Heart left ventricle (tissue), 13 donors: ENCODE results near the gene CRACR2A.

Experiments used
- POLR2A ChIP-seq, 2 donors: fragments of 450-650 bp; IDR thresholded peaks; one replicate each; pipeline ENCODE4 v1.6.1; 2017; ENCODE audit warnings: antibody characterized with exemption in 2 of 2, mild to moderate bottlenecking in 2 of 2, moderate library complexity in 2 of 2
- TF ChIP-seq, protein P1 (sequence below), 12 donors: fragments of 200-600 bp; sonication (generic) in 4 of 12; IDR thresholded peaks; one replicate each; pipeline versions ENCODE4 v1.5.0 to v1.8.0; 2018 to 2022; ENCODE audit warnings: antibody characterized with exemption in 12 of 12, mild to moderate bottlenecking in 5 of 12
- donor health status: ischemic (EF 13 %, LVEDD 7.1; RV severe dilation, severe dysfunction).
- donor health status: DM: no; HTN: yes; CAD: no.
- donor health status: DM: no; HTN: no; CAD: no.
- donor health status: ischemic (EF 25% LVEDD 6.9; RV normal size, moderate dysfunction).
- donor health status: ischemic (EF 25% LVEDD 5.7; RV mildly dilated, moderate dysfunction).
- donor health status: ischemic (EF 35%, LVEDD 5.7; RV mildly dilated, moderate dysfunction).
- donor health status: nonischemic (EF 11% LVEDD 7.7; RV severe dilation, severe dysfunction).
- donor health status: DM: yes; HTN: yes; CAD: no.
- donor health status: PGD.
- donor health status: ischemic (EF 29% LVEDD 5.4; RV normal size, mild dysfunction).
- donor health status: nonischemic (EF 23%, LVEDD 6.1; RV moderate dilation, normal function).

DNA sequence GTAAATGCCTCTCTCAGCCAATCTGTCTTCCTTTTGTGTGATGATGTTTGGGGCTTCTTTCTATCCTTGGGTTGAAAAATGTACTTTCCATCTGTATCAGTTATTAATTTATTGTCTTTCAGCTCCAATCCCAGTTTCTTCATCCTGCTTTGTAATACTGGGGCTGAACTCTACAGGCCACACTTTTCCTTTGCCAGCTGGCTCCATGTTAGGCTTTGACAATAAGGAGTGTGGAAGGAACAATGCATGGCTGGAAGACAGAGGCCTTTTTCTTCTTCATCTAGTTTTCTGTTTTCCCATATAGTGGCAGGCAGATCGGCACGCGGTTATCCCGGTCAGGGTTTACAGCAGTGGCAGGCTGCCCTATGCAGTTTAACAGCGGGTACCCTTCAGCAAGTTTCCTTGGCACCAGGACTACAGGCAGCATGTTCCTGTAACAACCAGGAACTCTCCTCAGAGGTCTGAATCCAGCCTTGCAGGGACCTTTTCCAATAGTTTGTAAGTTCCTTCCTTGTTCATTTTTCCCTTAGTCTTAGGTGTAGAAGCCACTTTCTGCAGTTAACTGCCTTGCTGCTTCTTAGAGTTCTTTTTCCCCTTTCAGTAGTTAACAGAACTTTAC lies 38.5 kb upstream of the CRACR2A start:
- TF ChIP-seq, protein P1, sequence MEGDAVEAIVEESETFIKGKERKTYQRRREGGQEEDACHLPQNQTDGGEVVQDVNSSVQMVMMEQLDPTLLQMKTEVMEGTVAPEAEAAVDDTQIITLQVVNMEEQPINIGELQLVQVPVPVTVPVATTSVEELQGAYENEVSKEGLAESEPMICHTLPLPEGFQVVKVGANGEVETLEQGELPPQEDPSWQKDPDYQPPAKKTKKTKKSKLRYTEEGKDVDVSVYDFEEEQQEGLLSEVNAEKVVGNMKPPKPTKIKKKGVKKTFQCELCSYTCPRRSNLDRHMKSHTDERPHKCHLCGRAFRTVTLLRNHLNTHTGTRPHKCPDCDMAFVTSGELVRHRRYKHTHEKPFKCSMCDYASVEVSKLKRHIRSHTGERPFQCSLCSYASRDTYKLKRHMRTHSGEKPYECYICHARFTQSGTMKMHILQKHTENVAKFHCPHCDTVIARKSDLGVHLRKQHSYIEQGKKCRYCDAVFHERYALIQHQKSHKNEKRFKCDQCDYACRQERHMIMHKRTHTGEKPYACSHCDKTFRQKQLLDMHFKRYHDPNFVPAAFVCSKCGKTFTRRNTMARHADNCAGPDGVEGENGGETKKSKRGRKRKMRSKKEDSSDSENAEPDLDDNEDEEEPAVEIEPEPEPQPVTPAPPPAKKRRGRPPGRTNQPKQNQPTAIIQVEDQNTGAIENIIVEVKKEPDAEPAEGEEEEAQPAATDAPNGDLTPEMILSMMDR (IDR thresholded peaks at IDR 0.05) = no peak
- no peak for TF ChIP-seq POLR2A (IDR thresholded peaks at IDR 0.05)
